SJSA1 (cell line): Measurements from ENCODE around the gene TET1. TPM values are rescaled to one million over a fixed set of nuclear protein-coding genes. Genes with fewer than 3 reads are reported as not detected.
"Not testable (repeated sequence)": the region's sequence is repeated elsewhere in the genome, so short reads cannot be mapped to it uniquely, and the experiment has no call there.

Source experiments
- DNase-seq, 2 experiments: peaks; one replicate each; pipeline ENCODE4 v3.0.0-alpha.2; 2015 to 2020; ENCODE audit warnings: low spot score in 2 of 2, low read depth in 1 of 2
- H3K27ac ChIP-seq: fragments of 250-450 bp; sonication (Bioruptor Pico); 2 replicates; pipeline ENCODE4 v1.5.1; 2020; ENCODE audit warnings: mild to moderate bottlenecking, moderate library complexity
- H3K27me3 ChIP-seq: fragments of 250-450 bp; sonication (Bioruptor Pico); replicated peaks from 2 replicates; pipeline ENCODE4 v1.5.1; 2020; ENCODE audit warnings: mild to moderate bottlenecking, moderate library complexity
- H3K36me3 ChIP-seq: fragments of 250-450 bp; sonication (Bioruptor Pico); 2 replicates; pipeline ENCODE4 v1.5.1; 2020; ENCODE audit warnings: mild to moderate bottlenecking
- H3K4me1 ChIP-seq: fragments of 250-450 bp; sonication (Bioruptor Pico); replicated peaks from 2 replicates; pipeline ENCODE4 v1.6.1; 2021; ENCODE audit warnings: mild to moderate bottlenecking
- H3K4me3 ChIP-seq: fragments of 250-450 bp; sonication (Bioruptor Pico); 2 replicates; pipeline ENCODE4 v1.5.1; 2020; ENCODE audit warnings: mild to moderate bottlenecking
- H3K9me3 ChIP-seq: fragments of 250-450 bp; sonication (Bioruptor Pico); replicated peaks from 2 replicates; pipeline ENCODE4 v1.5.1; 2020; ENCODE audit warnings: mild to moderate bottlenecking
- total RNA-seq: library from RNA; depleted of rRNA; stranded (reverse); fragments of >200 nt; shearing (Covaris generic); gene quantifications from 2 replicates; pipeline ENCODE4 v1.2.3, GENCODE V29; 2014; rRNA removed

The TET1 gene
- 1.9 and 4.4 TPM in 2 replicates for total RNA-seq

- peak; percentile 64 to 67 for DNase-seq
These were observed at the start of gene TET1 for GRCh38 chr10:68560186-68560942. TET1 (plus strand) TSS chr10:68560337; CDS start chr10:68572339, 12,002 bp downstream.

GRCh38 chr10:68516216-68516615 lies 43.9 kb upstream of the TET1 start:
- not testable (repeated sequence) for H3K4me1 ChIP-seq, H3K27me3 ChIP-seq, H3K9me3 ChIP-seq, H3K36me3 ChIP-seq, H3K27ac ChIP-seq, DNase-seq, H3K4me3 ChIP-seq

More at GRCh38 chr10:68560186-68560942, at the start of gene TET1:
- no peak within 1 kb of the TSS for H3K27ac ChIP-seq
- H3K4me1 ChIP-seq: peaks cover 14% of the 10 kb centered on the region
- no peaks in the 10 kb centered on the region for H3K27me3 ChIP-seq
- peaks cover 7% of the 10 kb centered on the region; the same call in 1 of the 2 replicates for H3K36me3 ChIP-seq
- H3K9me3 ChIP-seq: no peaks in the 10 kb centered on the region
- H3K4me3 ChIP-seq: peak within 1 kb of the TSS; percentile 84

- H3K4me3 ChIP-seq: no peak overlapping the region
- no peaks in the 10 kb centered on the region for H3K27me3 ChIP-seq
- no peaks in the 10 kb centered on the region for H3K4me1 ChIP-seq
- H3K36me3 ChIP-seq: peaks cover 9% of the 10 kb centered on the region
- no peaks in the 10 kb centered on the region for H3K9me3 ChIP-seq
- DNase-seq: no peak
- no peak overlapping the region for H3K27ac ChIP-seq
These were observed 43.4 kb upstream of the TET1 start for GRCh38 chr10:68516766-68517165.

- Histone ChIP-seq H3K27me3 (no peaks in the 10 kb centered on the region), H3K27ac (no peak overlapping the region), H3K4me3 (no peak overlapping the region), H3K9me3 (no peaks in the 10 kb centered on the region), H3K36me3 (peaks cover 9% of the 10 kb centered on the region), H3K4me1 (no peaks in the 10 kb centered on the region)
- DNase-seq: no peak
These were observed 42.9 kb upstream of the TET1 start for GRCh38 chr10:68517188-68517587.

- not testable (repeated sequence) for H3K9me3 ChIP-seq, H3K4me3 ChIP-seq, H3K4me1 ChIP-seq, H3K27ac ChIP-seq, DNase-seq, H3K27me3 ChIP-seq
- peaks cover 15% of the 10 kb centered on the region for H3K36me3 ChIP-seq
These were observed 41.5 kb upstream of the TET1 start for GRCh38 chr10:68518609-68519008.

- H3K4me1 ChIP-seq, H3K9me3 ChIP-seq, H3K4me3 ChIP-seq, H3K27me3 ChIP-seq, H3K27ac ChIP-seq, DNase-seq: not testable (repeated sequence)
- H3K36me3 ChIP-seq: peaks cover 12% of the 10 kb centered on the region
These were observed 34.6 kb upstream of the TET1 start for GRCh38 chr10:68525490-68526038.

- Histone ChIP-seq H3K36me3 (peaks cover 12% of the 10 kb centered on the region), H3K27ac (peak overlapping the region; percentile 78), H3K4me3 (peak overlapping the region; percentile 84), H3K9me3 (no peaks in the 10 kb centered on the region), H3K27me3 (no peaks in the 10 kb centered on the region), H3K4me1 (0 out of 2 replicates have a peak, but pooled peaks cover 3% of the 10 kb centered on the region)
- no peak for DNase-seq
These were observed 33.4 kb upstream of the TET1 start for GRCh38 chr10:68526634-68527307.

- no peak overlapping the region for H3K27ac ChIP-seq
- no peaks in the 10 kb centered on the region for H3K27me3 ChIP-seq
- DNase-seq: no peak
- H3K4me3 ChIP-seq: no peak overlapping the region
- H3K9me3 ChIP-seq: no peaks in the 10 kb centered on the region
- H3K36me3 ChIP-seq: no peaks in the 10 kb centered on the region
- H3K4me1 ChIP-seq: no peaks in the 10 kb centered on the region
These were observed 23.2 kb upstream of the TET1 start for GRCh38 chr10:68536973-68537372.

GRCh38 chr10:68537796-68538195 lies 22.3 kb upstream of the TET1 start:
- DNase-seq: no peak
- no peaks in the 10 kb centered on the region for H3K36me3 ChIP-seq
- peaks cover under 1% of the 10 kb centered on the region; the same call in 1 of the 2 replicates for H3K4me1 ChIP-seq
- no peaks in the 10 kb centered on the region for H3K9me3 ChIP-seq
- no peak overlapping the region for H3K4me3 ChIP-seq
- no peaks in the 10 kb centered on the region for H3K27me3 ChIP-seq
- no peak overlapping the region for H3K27ac ChIP-seq

GRCh38 chr10:68543004-68543918 lies 16.9 kb upstream of the TET1 start:
- H3K4me1 ChIP-seq: peaks cover 7% of the 10 kb centered on the region; the same call in 1 of the 2 replicates
- no peaks in the 10 kb centered on the region for H3K36me3 ChIP-seq
- no peaks in the 10 kb centered on the region for H3K9me3 ChIP-seq
- no peak overlapping the region for H3K27ac ChIP-seq
- H3K27me3 ChIP-seq: no peaks in the 10 kb centered on the region
- no peak overlapping the region for H3K4me3 ChIP-seq
- no peak for DNase-seq

GRCh38 chr10:68550747-68551411 lies 9.3 kb upstream of the TET1 start:
- no peaks in the 10 kb centered on the region for H3K27me3 ChIP-seq
- H3K9me3 ChIP-seq: no peaks in the 10 kb centered on the region
- H3K4me1 ChIP-seq: peaks cover 7% of the 10 kb centered on the region; the same call in 1 of the 2 replicates
- H3K27ac ChIP-seq: no peak overlapping the region
- no peaks in the 10 kb centered on the region for H3K36me3 ChIP-seq
- H3K4me3 ChIP-seq: no peak overlapping the region
- DNase-seq: peak; percentile 85 to 86

- H3K36me3 ChIP-seq: no peaks in the 10 kb centered on the region
- no peak overlapping the region for H3K27ac ChIP-seq
These were observed 7.0 kb upstream of the TET1 start for GRCh38 chr10:68553138-68553537.

GRCh38 chr10:68553599-68553998 lies 6.5 kb upstream of the TET1 start:
- no peaks in the 10 kb centered on the region for H3K36me3 ChIP-seq
- no peak overlapping the region for H3K27ac ChIP-seq
- H3K27me3 ChIP-seq: no peaks in the 10 kb centered on the region
- peaks cover 7% of the 10 kb centered on the region; the same call in 1 of the 2 replicates for H3K4me1 ChIP-seq
- H3K9me3 ChIP-seq: no peaks in the 10 kb centered on the region
- H3K4me3 ChIP-seq: no peak overlapping the region
- DNase-seq: no peak

More at GRCh38 chr10:68553138-68553537, 7.0 kb upstream of the TET1 start:
- no peak for DNase-seq
- H3K4me3 ChIP-seq: no peak overlapping the region
- H3K4me1 ChIP-seq: peaks cover 7% of the 10 kb centered on the region; the same call in 1 of the 2 replicates
- H3K27me3 ChIP-seq: no peaks in the 10 kb centered on the region
- no peaks in the 10 kb centered on the region for H3K9me3 ChIP-seq
